GM23338 (cell line): ENCODE data around the gene NOTCH1. TPM values are rescaled to one million over a fixed set of nuclear protein-coding genes. Genes with fewer than 3 reads are reported as not detected.

ENCODE experiments used
- ATAC-seq: fragments of 200-7000 bp; cut with Tn5 transposase; 3 replicates; pipeline ENCODE4 v1.9.1; 2020
- DNase-seq: peaks from one replicate; pipeline ENCODE4 v3.0.0-alpha.2; 2015; ENCODE audit warnings: low spot score
- H2AFZ ChIP-seq: fragments of 200-600 bp; sonication (generic); 2 replicates; pipeline ENCODE4 v1.8.0; 2016; ENCODE audit warnings: antibody characterized with exemption, mild to moderate bottlenecking, moderate library complexity
- H3F3A ChIP-seq: fragments of 200-600 bp; sonication (generic); replicated peaks from 2 replicates; pipeline ENCODE4 v1.8.0; 2017; ENCODE audit warnings: antibody characterized with exemption, mixed run types, low read depth
- H3K27ac ChIP-seq: fragments of 200-600 bp; sonication (generic); 2 replicates; pipeline ENCODE4 v1.6.1; 2016; ENCODE audit warnings: low read depth
- H3K27me3 ChIP-seq: fragments of 200-600 bp; sonication (generic); 2 replicates; pipeline ENCODE4 v1.8.0; 2016; ENCODE audit warnings: mild to moderate bottlenecking, mixed run types, moderate library complexity; ENCODE audit not compliant: insufficient read depth
- H3K36me3 ChIP-seq: fragments of 200-600 bp; sonication (generic); 2 replicates; pipeline ENCODE4 v1.8.0; 2016; ENCODE audit warnings: mild to moderate bottlenecking; ENCODE audit not compliant: insufficient read depth
- H3K4me1 ChIP-seq: fragments of 200-600 bp; sonication (generic); 2 replicates; pipeline ENCODE4 v1.8.0; 2016; ENCODE audit warnings: mild to moderate bottlenecking, moderate library complexity; ENCODE audit not compliant: insufficient read depth
- H3K4me2 ChIP-seq: fragments of 200-600 bp; sonication (generic); 2 replicates; pipeline ENCODE4 v1.7.1; 2017; ENCODE audit warnings: mixed run types
- H3K4me3 ChIP-seq: fragments of 200-600 bp; sonication (generic); 2 replicates; pipeline ENCODE4 v1.6.1; 2016; ENCODE audit warnings: mixed run types
- H3K79me2 ChIP-seq: fragments of 200-600 bp; sonication (generic); replicated peaks from 2 replicates; pipeline ENCODE4 v1.8.0; 2017; ENCODE audit warnings: mild to moderate bottlenecking; ENCODE audit not compliant: insufficient read depth
- H3K9me2 ChIP-seq: fragments of 200-600 bp; sonication (generic); 2 replicates; pipeline ENCODE4 v1.8.0; 2017; ENCODE audit not compliant: insufficient read depth
- H4K20me1 ChIP-seq: fragments of 200-600 bp; sonication (generic); replicated peaks from 2 replicates; pipeline ENCODE4 v1.8.0; 2017; ENCODE audit warnings: mild to moderate bottlenecking; ENCODE audit not compliant: insufficient read depth
- H3K27ac Mint-ChIP-seq: 2 replicates; pipeline ENCODE4 v1.8.0; 2020; ENCODE audit warnings: inconsistent platforms, mild to moderate bottlenecking, moderate library complexity, mixed read lengths
- H3K27me3 Mint-ChIP-seq: 3 replicates; pipeline ENCODE4 v1.8.0; 2022; ENCODE audit warnings: low read depth, mild to moderate bottlenecking, moderate library complexity, mixed read lengths, inconsistent platforms; ENCODE audit not compliant: insufficient read depth, poor library complexity
- H3K36me3 Mint-ChIP-seq: 3 replicates; pipeline ENCODE4 v1.8.0; 2021; ENCODE audit warnings: low read depth, mild to moderate bottlenecking, inconsistent platforms, moderate library complexity, mixed read lengths
- H3K4me1 Mint-ChIP-seq: 3 replicates; pipeline ENCODE4 v1.8.0; 2020; ENCODE audit warnings: mild to moderate bottlenecking, inconsistent platforms, mixed read lengths
- H3K4me3 Mint-ChIP-seq: 3 replicates; pipeline ENCODE4 v1.8.0; 2021; ENCODE audit warnings: moderate library complexity, mild to moderate bottlenecking, inconsistent platforms, mixed read lengths
- H3K9me3 Mint-ChIP-seq: 3 replicates; pipeline ENCODE4 v1.8.0; 2020; ENCODE audit warnings: moderate library complexity, mild to moderate bottlenecking, inconsistent platforms, mixed read lengths
- CREB1 ChIP-seq: fragments of 250-450 bp; sonication (Bioruptor Pico); IDR thresholded peaks from 2 replicates; pipeline ENCODE4 v1.5.0; 2020; ENCODE audit warnings: low read depth, mild to moderate bottlenecking, moderate library complexity
- CTCF ChIP-seq, 2 experiments: fragments of 200-600 bp in 1 of 2; sonication (generic) in 1 of 2; conservative IDR thresholded peaks; 2 replicates each; pipeline versions ENCODE4 v1.5.1 to v1.6.1; 2016 to 2017; ENCODE audit warnings: antibody characterized with exemption in 2 of 2, low read depth in 2 of 2, mild to moderate bottlenecking in 2 of 2, moderate library complexity in 1 of 2
- EZH2 ChIP-seq: fragments of 200-600 bp; sonication (generic); IDR thresholded peaks from one replicate; pipeline ENCODE4 v1.8.0; 2017; ENCODE audit warnings: antibody characterized with exemption, mild to moderate bottlenecking, low read depth; ENCODE audit not compliant: unreplicated experiment
- EZH2phosphoT487 ChIP-seq: fragments of 200-600 bp; sonication (generic); IDR thresholded peaks from one replicate; pipeline ENCODE4 v1.8.1; 2018; ENCODE audit warnings: antibody characterized with exemption; ENCODE audit not compliant: unreplicated experiment
- JUNB ChIP-seq: IDR thresholded peaks from one replicate; pipeline ENCODE4 v1.6.1; 2016; ENCODE audit warnings: antibody characterized with exemption; ENCODE audit not compliant: unreplicated experiment
- NANOG ChIP-seq: IDR thresholded peaks from 2 replicates; pipeline ENCODE4 v1.6.1; 2016; ENCODE audit warnings: antibody characterized with exemption, borderline replicate concordance
- POLR2AphosphoS5 ChIP-seq: IDR thresholded peaks from 2 replicates; pipeline ENCODE4 v1.6.1; 2016; ENCODE audit warnings: antibody characterized with exemption, low read depth
- REST ChIP-seq: IDR thresholded peaks from one replicate; pipeline ENCODE4 v1.6.1; 2018; ENCODE audit warnings: antibody characterized with exemption; ENCODE audit not compliant: unreplicated experiment
- STAT1 ChIP-seq: IDR thresholded peaks from one replicate; pipeline ENCODE4 v1.6.1; 2016; ENCODE audit warnings: antibody characterized with exemption; ENCODE audit not compliant: unreplicated experiment
- ZNF114 ChIP-seq: fragments of 250-450 bp; sonication (Bioruptor Pico); IDR thresholded peaks from 2 replicates; pipeline ENCODE4 v1.5.0; 2020; ENCODE audit warnings: mild to moderate bottlenecking, moderate library complexity
- ZNF331 ChIP-seq: fragments of 250-450 bp; sonication (Bioruptor Pico); IDR thresholded peaks from 2 replicates; pipeline ENCODE4 v1.5.0; 2020; ENCODE audit warnings: low read depth, mild to moderate bottlenecking, moderate library complexity
- ZNF462 ChIP-seq: fragments of 250-450 bp; sonication (Bioruptor Pico); IDR thresholded peaks from 2 replicates; pipeline ENCODE4 v1.5.0; 2020; ENCODE audit warnings: mild to moderate bottlenecking, moderate library complexity
- polyA plus RNA-seq: library from polyadenylated mRNA; unstranded; fragments of >200 nt; fragmentation: Nextera tagmentation; extraction: Ambion mirVana; gene quantifications from 2 replicates; pipeline ENCODE4 v1.2.1, GENCODE V29; 2016
- total RNA-seq: library from RNA; depleted of rRNA; stranded (reverse); fragments of >200 nt; shearing (Covaris generic); gene quantifications from 2 replicates; pipeline ENCODE4 v1.2.3, GENCODE V29; 2014
- TF ChIP-seq, protein P1 (sequence below): IDR thresholded peaks from 2 replicates; pipeline ENCODE4 v1.6.1; 2016; ENCODE audit warnings: antibody characterized with exemption

Gene NOTCH1
- total and polyA plus RNA-seq, 2 experiments from 2014 or later: 9.9 to 97.2 TPM

- H3K4me3 ChIP-seq: no peak overlapping the region
- H3K9me2 ChIP-seq: no peaks in the 10 kb centered on the region
- H3F3A ChIP-seq: 0 out of 2 replicates have a peak, but pooled peaks cover 4% of the 10 kb centered on the region
- peaks cover 5% of the 10 kb centered on the region; the same call in 1 of the 2 replicates for H3K36me3 ChIP-seq
- H3K79me2 ChIP-seq: no peaks in the 10 kb centered on the region
- H4K20me1 ChIP-seq: no peaks in the 10 kb centered on the region
- Mint-ChIP-seq H3K4me1 (no peaks in the 10 kb centered on the region), H3K4me3 (no peak overlapping the region), H3K27me3 (peaks cover 6% of the 10 kb centered on the region), H3K36me3 (peaks cover 22% of the 10 kb centered on the region), H3K27ac (no peak overlapping the region), H3K9me3 (no peaks in the 10 kb centered on the region; the same call in 2 of the 3 replicates)
- ATAC-seq (no peak), DNase-seq (no peak)
- H3K4me2 ChIP-seq: no peak overlapping the region
- H3K27ac ChIP-seq: no peak overlapping the region
- H2AFZ ChIP-seq: no peak overlapping the region
- TF ChIP-seq ZNF462 (no peak), CREB1 (CRISPR knock-in tag) (no peak), POLR2AphosphoS5 (no peak), JUNB (no peak), REST (no peak), EZH2phosphoT487 (no peak), ZNF114 (CRISPR knock-in tag) (no peak), EZH2 (no peak), NANOG (no peak), STAT1 (no peak), CTCF (conservative IDR thresholded peaks at IDR 0.05; ENCODE audit: low read depth in 2 of 2) (no peak), ZNF331 (CRISPR knock-in tag) (no peak)
- TF ChIP-seq, protein P1, sequence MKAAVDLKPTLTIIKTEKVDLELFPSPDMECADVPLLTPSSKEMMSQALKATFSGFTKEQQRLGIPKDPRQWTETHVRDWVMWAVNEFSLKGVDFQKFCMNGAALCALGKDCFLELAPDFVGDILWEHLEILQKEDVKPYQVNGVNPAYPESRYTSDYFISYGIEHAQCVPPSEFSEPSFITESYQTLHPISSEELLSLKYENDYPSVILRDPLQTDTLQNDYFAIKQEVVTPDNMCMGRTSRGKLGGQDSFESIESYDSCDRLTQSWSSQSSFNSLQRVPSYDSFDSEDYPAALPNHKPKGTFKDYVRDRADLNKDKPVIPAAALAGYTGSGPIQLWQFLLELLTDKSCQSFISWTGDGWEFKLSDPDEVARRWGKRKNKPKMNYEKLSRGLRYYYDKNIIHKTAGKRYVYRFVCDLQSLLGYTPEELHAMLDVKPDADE: no peak
- no peaks in the 10 kb centered on the region for H3K4me1 ChIP-seq
- no peaks in the 10 kb centered on the region for H3K27me3 ChIP-seq
Measured at GRCh38 chr9:136495238-136495800, 50.5 kb downstream of the NOTCH1 start.
